H9 (cell line): ENCODE data around the gene IL17F. TPM values are rescaled to one million over a fixed set of nuclear protein-coding genes. Genes with fewer than 3 reads are reported as not detected.

Source experiments
- DNase-seq: peaks from one replicate; pipeline ENCODE4 v3.0.0-alpha.2; 2017
- H2AFZ ChIP-seq: one replicate; pipeline ENCODE4 v1.6.1; 2013; ENCODE audit warnings: mild to moderate bottlenecking, low read length, control low read depth, moderate library complexity
- H2AK5ac ChIP-seq: 2 replicates; pipeline ENCODE4 v1.6.1; 2013; ENCODE audit warnings: low read length, control low read depth, mixed read lengths; ENCODE audit not compliant: insufficient read length
- H2BK120ac ChIP-seq: one replicate; pipeline ENCODE4 v1.6.1; 2013; ENCODE audit warnings: low read depth, mild to moderate bottlenecking, low read length, control low read depth, inconsistent platforms; ENCODE audit not compliant: poor library complexity, severe bottlenecking
- H2BK12ac ChIP-seq: 2 replicates; pipeline ENCODE4 v1.6.1; 2013; ENCODE audit warnings: low read length, control low read depth, mixed read lengths, low read depth; ENCODE audit not compliant: insufficient read length
- H2BK15ac ChIP-seq: 2 replicates; pipeline ENCODE4 v1.6.1; 2013; ENCODE audit warnings: low read depth, low read length, control low read depth
- H2BK20ac ChIP-seq: one replicate; pipeline ENCODE4 v1.6.1; 2013; ENCODE audit warnings: low read depth, mild to moderate bottlenecking, low read length, control low read depth, inconsistent platforms; ENCODE audit not compliant: poor library complexity, severe bottlenecking
- H2BK5ac ChIP-seq: 2 replicates; pipeline ENCODE4 v1.6.1; 2013; ENCODE audit warnings: low read length, control low read depth, mixed read lengths; ENCODE audit not compliant: insufficient read length
- H3K14ac ChIP-seq: 2 replicates; pipeline ENCODE4 v1.6.1; 2013; ENCODE audit warnings: low read length, control low read depth; ENCODE audit not compliant: insufficient read depth
- H3K18ac ChIP-seq: 2 replicates; pipeline ENCODE4 v1.6.1; 2013; ENCODE audit warnings: low read depth, mild to moderate bottlenecking, mixed read lengths, low read length, control low read depth; ENCODE audit not compliant: insufficient read length
- H3K23ac ChIP-seq: 2 replicates; pipeline ENCODE4 v1.6.1; 2013; ENCODE audit warnings: low read length, control low read depth, mixed read lengths, low read depth; ENCODE audit not compliant: insufficient read length
- H3K23me2 ChIP-seq: 2 replicates; pipeline ENCODE4 v1.6.1; 2013; ENCODE audit warnings: low read depth, mild to moderate bottlenecking, mixed read lengths, low read length, control low read depth; ENCODE audit not compliant: insufficient read length, poor library complexity, severe bottlenecking
- H3K27ac ChIP-seq: 2 replicates; pipeline ENCODE4 v1.5.1; 2013; ENCODE audit warnings: low read length, control low read depth, mixed read lengths, low read depth; ENCODE audit not compliant: insufficient read length
- H3K27me3 ChIP-seq: 2 replicates; pipeline ENCODE4 v1.6.1; 2013; ENCODE audit warnings: low read length, control low read depth, inconsistent platforms; ENCODE audit not compliant: insufficient read depth
- H3K4ac ChIP-seq: 2 replicates; pipeline ENCODE4 v1.6.1; 2013; ENCODE audit warnings: low read depth, mild to moderate bottlenecking, control low read depth, inconsistent platforms, low read length, moderate library complexity
- H3K4me1 ChIP-seq: 2 replicates; pipeline ENCODE4 v1.6.1; 2013; ENCODE audit warnings: low read length, control low read depth, inconsistent platforms; ENCODE audit not compliant: insufficient read depth
- H3K4me2 ChIP-seq: 2 replicates; pipeline ENCODE4 v1.6.1; 2013; ENCODE audit warnings: low read length, control low read depth, mixed read lengths; ENCODE audit not compliant: insufficient read length, insufficient read depth
- H3K56ac ChIP-seq: 2 replicates; pipeline ENCODE4 v1.6.1; 2013; ENCODE audit warnings: low read depth, mild to moderate bottlenecking, mixed read lengths, low read length, control low read depth; ENCODE audit not compliant: insufficient read length
- H3K79me1 ChIP-seq: 2 replicates; pipeline ENCODE4 v1.6.1; 2013; ENCODE audit warnings: low read depth, mild to moderate bottlenecking, moderate library complexity, low read length, control low read depth, inconsistent platforms; ENCODE audit not compliant: insufficient read depth, poor library complexity, severe bottlenecking
- H3K79me2 ChIP-seq: 2 replicates; pipeline ENCODE4 v1.6.1; 2013; ENCODE audit warnings: low read length, control low read depth, inconsistent platforms; ENCODE audit not compliant: insufficient read depth
- H3K9ac ChIP-seq: 2 replicates; pipeline ENCODE4 v1.6.1; 2013; ENCODE audit warnings: low read length, control low read depth, mixed read lengths; ENCODE audit not compliant: insufficient read length; ENCODE audit errors: extremely low read depth
- H3K9me3 ChIP-seq: one replicate; pipeline ENCODE4 v1.6.1; 2013; ENCODE audit warnings: low read depth, low read length, inconsistent platforms; ENCODE audit not compliant: control insufficient read depth
- H3T11ph ChIP-seq: one replicate; pipeline ENCODE4 v1.6.1; 2013; ENCODE audit warnings: mild to moderate bottlenecking, low read length, control low read depth, inconsistent platforms
- H4K20me1 ChIP-seq: one replicate; pipeline ENCODE4 v1.6.1; 2013; ENCODE audit not compliant: control insufficient read depth, insufficient read length, insufficient read depth
- H4K5ac ChIP-seq: 2 replicates; pipeline ENCODE4 v1.6.1; 2013; ENCODE audit warnings: low read depth, mild to moderate bottlenecking, mixed read lengths, low read length, control low read depth; ENCODE audit not compliant: insufficient read length
- H4K8ac ChIP-seq: replicated peaks from 2 replicates; pipeline ENCODE4 v1.6.1; 2013; ENCODE audit warnings: low read length, control low read depth, mixed read lengths, low read depth; ENCODE audit not compliant: insufficient read length
- H4K91ac ChIP-seq: 2 replicates; pipeline ENCODE4 v1.6.1; 2013; ENCODE audit warnings: low read depth, mild to moderate bottlenecking, moderate library complexity, mixed read lengths, low read length, control low read depth; ENCODE audit not compliant: insufficient read length
- H3K27ac Mint-ChIP-seq, 3 experiments: 2 replicates in 2 of 3; 3 replicates in 1 of 3; pipeline ENCODE4 v1.8.0; 2020 to 2021; ENCODE audit warnings: mixed read lengths in 3 of 3, mild to moderate bottlenecking in 1 of 3, moderate library complexity in 1 of 3
- H3K27me3 Mint-ChIP-seq: 2 replicates; pipeline ENCODE4 v1.8.0; 2021; ENCODE audit warnings: low read depth, mild to moderate bottlenecking, moderate library complexity, mixed read lengths
- H3K36me3 Mint-ChIP-seq, 3 experiments: 2 replicates in 2 of 3; 3 replicates in 1 of 3; pipeline ENCODE4 v1.8.0; 2020 to 2021; ENCODE audit warnings: low read depth in 3 of 3, mixed read lengths in 3 of 3; ENCODE audit not compliant: insufficient read depth in 1 of 3
- H3K4me1 Mint-ChIP-seq, 2 experiments: 2 replicates each; pipeline ENCODE4 v1.8.0; 2020; ENCODE audit warnings: mixed read lengths in 2 of 2
- H3K4me3 Mint-ChIP-seq, 2 experiments: 2 replicates in 1 of 2; 3 replicates in 1 of 2; pipeline ENCODE4 v1.8.0; 2020 to 2021; ENCODE audit warnings: mild to moderate bottlenecking in 2 of 2, mixed read lengths in 2 of 2, moderate library complexity in 1 of 2
- H3K9me3 Mint-ChIP-seq, 2 experiments: 2 replicates in 1 of 2; 3 replicates in 1 of 2; pipeline ENCODE4 v1.8.0; 2020; ENCODE audit warnings: mild to moderate bottlenecking in 2 of 2, mixed read lengths in 2 of 2, moderate library complexity in 1 of 2
- WGBS: extraction: QIAGEN DNeasy Blood & Tissue Kit; methylation state at CpG from one replicate; pipeline ENCODE4 v1.1.7; 2013; ENCODE audit warnings: missing lambda C conversion rate, low lambda C conversion rate, mixed read lengths; ENCODE audit not compliant: insufficient read length; ENCODE audit errors: extremely low coverage; 5-methylcytosine and 5-hydroxymethylcytosine counted together
- total RNA-seq: library from RNA; stranded (reverse); gene quantifications from 2 replicates; pipeline ENCODE4 v1.2.1, GENCODE V29; 2021
- TF ChIP-seq, protein P1 (sequence below): fragments of 200-600 bp; sonication (generic); conservative IDR thresholded peaks from 3 replicates; pipeline ENCODE4 v1.8.0; 2021; ENCODE audit warnings: antibody characterized with exemption, mild to moderate bottlenecking

IL17F gene
- total RNA-seq, 1 experiment from 2014 or later = not detected

DNA sequence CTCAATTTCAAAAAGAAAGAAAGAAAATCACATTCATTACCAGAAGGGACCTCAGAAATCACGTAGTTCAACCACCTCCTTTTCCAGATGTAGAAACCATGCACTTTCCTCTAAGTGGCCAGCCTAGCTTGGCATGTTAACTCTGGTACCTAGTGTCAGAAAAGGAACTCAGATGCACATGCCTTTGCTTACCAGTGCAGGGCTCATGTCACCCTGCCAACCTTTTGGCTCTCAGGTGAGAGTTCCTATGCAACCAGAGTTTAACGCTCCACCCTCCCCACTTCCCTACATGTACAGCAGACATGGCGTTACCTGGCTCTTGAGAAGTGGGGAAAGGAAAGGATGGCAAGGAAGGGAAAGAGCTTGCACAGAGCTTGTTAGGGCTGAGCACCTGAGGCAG is 16.3 kb upstream of the IL17F start:
- no peak overlapping the region for H3K9ac ChIP-seq
- no peak overlapping the region for H4K8ac ChIP-seq
- no peak overlapping the region for H3K56ac ChIP-seq
- no peak overlapping the region for H3K18ac ChIP-seq
- peaks cover 5 to 8% of the 10 kb centered on the region in 2 experiments; a peak in 3 of 5 replicates for H3K9me3 Mint-ChIP-seq
- H2BK120ac ChIP-seq = no peak overlapping the region
- H3K27me3 Mint-ChIP-seq = no peaks in the 10 kb centered on the region; the same call in 1 of the 2 replicates
- no peak overlapping the region for H3T11ph ChIP-seq
- DNase-seq = no peak
- no peak overlapping the region for H2BK5ac ChIP-seq
- no peak overlapping the region for H3K27ac ChIP-seq
- H2BK20ac ChIP-seq = no peak overlapping the region
- no peak overlapping the region for H3K23ac ChIP-seq
- H3K4me1 ChIP-seq = no peaks in the 10 kb centered on the region
- H3K4me3 Mint-ChIP-seq = no peak overlapping the region
- H3K9me3 ChIP-seq = no peaks in the 10 kb centered on the region
- H3K27me3 ChIP-seq = no peaks in the 10 kb centered on the region
- H3K4me1 Mint-ChIP-seq = no peaks in the 10 kb centered on the region
- H3K36me3 Mint-ChIP-seq = peaks cover 39 to 53% (median 46%) of the 10 kb centered on the region in 3 experiments
- H4K20me1 ChIP-seq = no peaks in the 10 kb centered on the region
- no peak overlapping the region for H4K91ac ChIP-seq
- H4K5ac ChIP-seq = no peak overlapping the region
- no CpG with 5 or more reads among the region's 3 CpGs for WGBS
- TF ChIP-seq, protein P1, sequence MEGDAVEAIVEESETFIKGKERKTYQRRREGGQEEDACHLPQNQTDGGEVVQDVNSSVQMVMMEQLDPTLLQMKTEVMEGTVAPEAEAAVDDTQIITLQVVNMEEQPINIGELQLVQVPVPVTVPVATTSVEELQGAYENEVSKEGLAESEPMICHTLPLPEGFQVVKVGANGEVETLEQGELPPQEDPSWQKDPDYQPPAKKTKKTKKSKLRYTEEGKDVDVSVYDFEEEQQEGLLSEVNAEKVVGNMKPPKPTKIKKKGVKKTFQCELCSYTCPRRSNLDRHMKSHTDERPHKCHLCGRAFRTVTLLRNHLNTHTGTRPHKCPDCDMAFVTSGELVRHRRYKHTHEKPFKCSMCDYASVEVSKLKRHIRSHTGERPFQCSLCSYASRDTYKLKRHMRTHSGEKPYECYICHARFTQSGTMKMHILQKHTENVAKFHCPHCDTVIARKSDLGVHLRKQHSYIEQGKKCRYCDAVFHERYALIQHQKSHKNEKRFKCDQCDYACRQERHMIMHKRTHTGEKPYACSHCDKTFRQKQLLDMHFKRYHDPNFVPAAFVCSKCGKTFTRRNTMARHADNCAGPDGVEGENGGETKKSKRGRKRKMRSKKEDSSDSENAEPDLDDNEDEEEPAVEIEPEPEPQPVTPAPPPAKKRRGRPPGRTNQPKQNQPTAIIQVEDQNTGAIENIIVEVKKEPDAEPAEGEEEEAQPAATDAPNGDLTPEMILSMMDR = no peak
- H3K79me1 ChIP-seq = no peaks in the 10 kb centered on the region
- H3K4ac ChIP-seq = no peak overlapping the region
- H3K79me2 ChIP-seq = no peaks in the 10 kb centered on the region
- H3K27ac Mint-ChIP-seq = peak overlapping the region in 1 of 3 experiments; percentile 50; a peak in 3 of 7 replicates
- no peak overlapping the region for H2AFZ ChIP-seq
- H2BK15ac ChIP-seq = no peak overlapping the region
- no peak overlapping the region for H3K14ac ChIP-seq
- H3K4me2 ChIP-seq = no peak overlapping the region
- no peaks in the 10 kb centered on the region for H3K23me2 ChIP-seq
- H2BK12ac ChIP-seq = no peak overlapping the region
- no peak overlapping the region for H2AK5ac ChIP-seq
